SU-DHL-6 (cell line): ENCODE data around the gene SDK1.

Experiments used
- CTCF ChIP-seq: fragments of 200-600 bp; sonication (generic); IDR thresholded peaks from one replicate; pipeline ENCODE4 v1.5.1; 2017; ENCODE audit warnings: antibody characterized with exemption, mild to moderate bottlenecking, low read length, moderate library complexity; ENCODE audit not compliant: insufficient read depth, poor library complexity, severe bottlenecking
- EZH2phosphoT487 ChIP-seq: fragments of 200-600 bp; sonication (generic), shearing (Covaris generic); conservative IDR thresholded peaks from 2 replicates; pipeline ENCODE4 v1.6.1; 2018; ENCODE audit warnings: mild to moderate bottlenecking, antibody characterized with exemption, low read length, moderate library complexity, mixed read lengths

DNA sequence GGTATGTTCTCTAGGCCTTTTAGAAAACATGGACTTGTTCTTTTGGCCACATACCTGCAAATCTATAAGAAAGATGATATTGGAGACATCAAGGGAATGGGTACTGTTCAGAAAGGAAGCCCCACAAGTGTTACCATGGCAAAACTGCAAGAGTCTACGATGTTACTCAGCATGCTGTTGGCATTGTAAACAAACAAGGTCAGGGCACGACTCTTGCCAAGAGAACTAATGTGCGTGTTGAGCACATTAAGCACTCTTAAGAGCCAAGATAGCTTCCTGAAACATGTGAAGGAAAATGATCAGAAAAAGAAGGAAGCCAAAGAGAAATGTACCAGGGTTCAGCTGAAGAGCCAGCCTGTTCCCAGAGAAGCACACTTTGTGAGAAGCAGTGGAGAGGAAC lies 37.1 kb downstream of the SDK1 start:
- no peak for TF ChIP-seq CTCF
- no peak for TF ChIP-seq EZH2phosphoT487
